PC-3 (cell line): ENCODE measurements around the gene CCDC88B.

ENCODE experiments used
- CTCF ChIP-seq: fragments of 300-600 bp; sonication (generic); conservative IDR thresholded peaks from 2 replicates; pipeline ENCODE4 v1.5.1; 2017; ENCODE audit warnings: antibody characterized with exemption, low read depth, mild to moderate bottlenecking, low read length
- EZH2 ChIP-seq: fragments of 300-600 bp; sonication (generic); IDR thresholded peaks from one replicate; pipeline ENCODE4 v1.6.1; 2017; ENCODE audit warnings: antibody characterized with exemption, mild to moderate bottlenecking, low read length; ENCODE audit not compliant: unreplicated experiment
- EZH2phosphoT487 ChIP-seq: fragments of 300-600 bp; sonication (generic); IDR thresholded peaks from 2 replicates; pipeline ENCODE4 v1.6.1; 2018; ENCODE audit warnings: mild to moderate bottlenecking, antibody characterized with exemption, low read length, borderline replicate concordance

DNA sequence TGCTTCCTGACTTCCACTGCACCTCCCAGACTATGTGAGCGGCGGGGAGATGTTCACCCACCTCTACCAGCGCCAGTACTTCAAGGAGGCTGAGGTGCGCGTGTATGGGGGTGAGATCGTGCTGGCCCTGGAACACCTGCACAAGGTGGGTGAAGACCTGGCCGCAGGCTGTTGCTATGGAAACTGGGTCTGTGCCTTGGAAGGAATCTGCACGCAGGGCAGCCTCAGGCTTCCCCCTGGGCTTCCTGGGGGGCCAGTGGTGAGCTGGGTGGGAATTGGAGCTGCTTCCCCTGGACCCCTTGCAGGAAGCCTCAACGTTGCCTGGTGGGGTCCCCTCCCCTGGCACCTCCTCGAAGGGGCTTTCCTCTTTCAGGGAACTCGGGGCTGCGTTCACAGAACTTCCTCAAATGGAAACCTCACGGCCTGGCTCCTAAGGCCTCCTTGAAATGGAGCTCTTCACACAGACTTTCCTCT lies 20.5 kb downstream of the CCDC88B start:
- TF ChIP-seq CTCF (no peak), EZH2 (no peak), EZH2phosphoT487 (no peak)
